Caco-2 (cell line): ENCODE measurements around the gene RACGAP1. TPM values are rescaled to one million over a fixed set of nuclear protein-coding genes. Genes with fewer than 3 reads are reported as not detected.

Experiments used
- BruUV-seq: library from RNA; stranded (reverse); fragments of 400-500 nt; replicated peaks from 2 replicates; lab custom pipeline; 2021; lab: Mats Ljungman, UMichigan
- CTCF ChIA-PET: fragments of 300-600 bp; sonication (Branson Sonifier 250); formaldehyde crosslinking; loops from one replicate; lab custom pipeline; 2022; ENCODE audit warnings: antibody characterized with exemption; lab: Charles Lee
- POLR2A ChIA-PET: fragments of 300-600 bp; sonication (Branson Sonifier 250); formaldehyde crosslinking; loops from one replicate; lab custom pipeline; 2022; ENCODE audit warnings: antibody characterized with exemption; lab: Charles Lee
- DNase-seq, 2 experiments: peaks; one replicate each; pipeline versions ENCODE4 v3.0.0 to v3.0.0-alpha.2; 2020 to 2022
- H3K27me3 ChIP-seq: replicated peaks from 2 replicates; pipeline ENCODE4 v1.6.0; 2011; ENCODE audit warnings: low read length; ENCODE audit not compliant: control insufficient read depth, insufficient read depth
- H3K36me3 ChIP-seq: 2 replicates; pipeline ENCODE4 v1.5.1; 2011; ENCODE audit warnings: low read length; ENCODE audit not compliant: control insufficient read depth, insufficient read depth
- H3K4me1 ChIP-seq: fragments of 250-450 bp; sonication (Bioruptor Pico); 2 replicates; pipeline ENCODE4 v1.5.1; 2020; ENCODE audit warnings: mild to moderate bottlenecking
- H3K4me3 ChIP-seq: 2 replicates; pipeline ENCODE4 v1.5.1; 2011; ENCODE audit warnings: low read depth, mild to moderate bottlenecking, control low read depth, low read length
- H3K9me3 ChIP-seq: fragments of 250-450 bp; sonication (Bioruptor Pico); 2 replicates; pipeline ENCODE4 v1.5.1; 2020; ENCODE audit warnings: mild to moderate bottlenecking, moderate library complexity
- H3K27ac Mint-ChIP-seq: one replicate; pipeline ENCODE4 v1.8.0; 2022; ENCODE audit warnings: mixed read lengths; ENCODE audit not compliant: unreplicated experiment
- H3K27me3 Mint-ChIP-seq: one replicate; pipeline ENCODE4 v1.8.0; 2022; ENCODE audit warnings: mixed read lengths; ENCODE audit not compliant: insufficient read depth, unreplicated experiment
- H3K36me3 Mint-ChIP-seq: one replicate; pipeline ENCODE4 v1.8.0; 2022; ENCODE audit warnings: mild to moderate bottlenecking, mixed read lengths; ENCODE audit not compliant: insufficient read depth, unreplicated experiment
- H3K4me1 Mint-ChIP-seq: one replicate; pipeline ENCODE4 v1.8.0; 2022; ENCODE audit warnings: low read depth, mixed read lengths; ENCODE audit not compliant: unreplicated experiment
- H3K4me3 Mint-ChIP-seq: one replicate; pipeline ENCODE4 v1.8.0; 2022; ENCODE audit warnings: mild to moderate bottlenecking, moderate library complexity, mixed read lengths; ENCODE audit not compliant: unreplicated experiment
- H3K9me3 Mint-ChIP-seq: one replicate; pipeline ENCODE4 v1.8.0; 2022; ENCODE audit warnings: mixed read lengths; ENCODE audit not compliant: unreplicated experiment
- intact Hi-C: fragments of 100-400 bp; cut with micrococcal nuclease; formaldehyde crosslinking; loops from one replicate; pipeline ENCODE4 v1.10.0; 2022; ENCODE audit not compliant: unreplicated experiment
- total RNA-seq: library from RNA; stranded (reverse); gene quantifications from 2 replicates; pipeline ENCODE4 v1.2.3, GENCODE V29; 2022
- TF ChIP-seq, protein P1 (sequence below), 2 experiments: fragments of 200-600 bp in 1 of 2; IDR thresholded peaks; 1 replicate in 1 of 2; 2 replicates in 1 of 2; pipeline versions ENCODE4 v1.5.1 to v1.8.0; 2011 to 2022; ENCODE audit warnings: antibody characterized with exemption in 1 of 2, control low read depth in 1 of 2, inconsistent platforms in 1 of 2, low read depth in 1 of 2, low read length in 1 of 2, mild to moderate bottlenecking in 1 of 2, moderate library complexity in 1 of 2; ENCODE audit not compliant: insufficient read depth in 1 of 2, severe bottlenecking in 1 of 2, unreplicated experiment in 1 of 2

The RACGAP1 gene
- total RNA-seq, 1 experiment from 2014 or later, result 131 TPM

DNA sequence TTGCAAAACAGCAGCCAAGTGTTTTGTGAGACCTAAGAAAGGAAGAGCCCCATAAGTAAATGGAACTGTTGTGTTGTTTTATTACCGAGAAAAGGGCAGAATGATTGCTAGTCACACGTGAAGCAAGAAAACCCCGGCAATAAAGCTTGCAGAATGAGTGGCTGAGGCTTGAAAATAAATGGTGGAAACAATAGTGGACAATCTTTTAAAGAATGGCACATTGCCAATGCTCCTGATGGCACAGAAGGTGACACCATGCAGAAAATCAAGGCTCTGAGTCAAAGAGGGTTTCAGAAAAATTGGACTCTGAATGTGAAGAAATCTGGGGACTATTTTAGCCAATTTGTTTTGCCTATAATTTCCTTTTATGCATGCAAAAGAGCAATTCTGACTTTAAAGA lies 78.8 kb downstream of the RACGAP1 start:
- no TSS peak for BruUV-seq
- Histone ChIP-seq H3K36me3 (no peaks in the 10 kb centered on the region), H3K4me3 (no peak overlapping the region), H3K4me1 (peaks cover 5% of the 10 kb centered on the region; the same call in 1 of the 2 replicates), H3K9me3 (no peaks in the 10 kb centered on the region), H3K27me3 (no peaks in the 10 kb centered on the region)
- TF ChIP-seq, protein P1, sequence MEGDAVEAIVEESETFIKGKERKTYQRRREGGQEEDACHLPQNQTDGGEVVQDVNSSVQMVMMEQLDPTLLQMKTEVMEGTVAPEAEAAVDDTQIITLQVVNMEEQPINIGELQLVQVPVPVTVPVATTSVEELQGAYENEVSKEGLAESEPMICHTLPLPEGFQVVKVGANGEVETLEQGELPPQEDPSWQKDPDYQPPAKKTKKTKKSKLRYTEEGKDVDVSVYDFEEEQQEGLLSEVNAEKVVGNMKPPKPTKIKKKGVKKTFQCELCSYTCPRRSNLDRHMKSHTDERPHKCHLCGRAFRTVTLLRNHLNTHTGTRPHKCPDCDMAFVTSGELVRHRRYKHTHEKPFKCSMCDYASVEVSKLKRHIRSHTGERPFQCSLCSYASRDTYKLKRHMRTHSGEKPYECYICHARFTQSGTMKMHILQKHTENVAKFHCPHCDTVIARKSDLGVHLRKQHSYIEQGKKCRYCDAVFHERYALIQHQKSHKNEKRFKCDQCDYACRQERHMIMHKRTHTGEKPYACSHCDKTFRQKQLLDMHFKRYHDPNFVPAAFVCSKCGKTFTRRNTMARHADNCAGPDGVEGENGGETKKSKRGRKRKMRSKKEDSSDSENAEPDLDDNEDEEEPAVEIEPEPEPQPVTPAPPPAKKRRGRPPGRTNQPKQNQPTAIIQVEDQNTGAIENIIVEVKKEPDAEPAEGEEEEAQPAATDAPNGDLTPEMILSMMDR (IDR thresholded peaks at IDR 0.05; ENCODE audit: insufficient read depth in 1 of 2, low read depth in 1 of 2, low read length in 1 of 2, severe bottlenecking in 1 of 2, unreplicated experiment in 1 of 2), result no peak
- H3K4me1 Mint-ChIP-seq, result peaks cover 12% of the 10 kb centered on the region
- intact Hi-C loops, result no loop called here
- no peaks in the 10 kb centered on the region for H3K27me3 Mint-ChIP-seq
- CTCF ChIA-PET, result interaction anchor here (0.9 to 1.6 kb wide), 5 partner anchors 21 to 220 kb away, joined by 3 to 9 read pairs (median 5); no protein-coding TSS in a partner anchor
- H3K27ac Mint-ChIP-seq, result no peak overlapping the region
- POLR2A ChIA-PET, result interaction anchor here (0.5 kb wide), 1 partner anchor 79 kb away, joined by 3 read pairs; no protein-coding TSS in a partner anchor
- no peak for DNase-seq
- no peak overlapping the region for H3K4me3 Mint-ChIP-seq
- peaks cover 5% of the 10 kb centered on the region for H3K36me3 Mint-ChIP-seq
- no peaks in the 10 kb centered on the region for H3K9me3 Mint-ChIP-seq

DNA sequence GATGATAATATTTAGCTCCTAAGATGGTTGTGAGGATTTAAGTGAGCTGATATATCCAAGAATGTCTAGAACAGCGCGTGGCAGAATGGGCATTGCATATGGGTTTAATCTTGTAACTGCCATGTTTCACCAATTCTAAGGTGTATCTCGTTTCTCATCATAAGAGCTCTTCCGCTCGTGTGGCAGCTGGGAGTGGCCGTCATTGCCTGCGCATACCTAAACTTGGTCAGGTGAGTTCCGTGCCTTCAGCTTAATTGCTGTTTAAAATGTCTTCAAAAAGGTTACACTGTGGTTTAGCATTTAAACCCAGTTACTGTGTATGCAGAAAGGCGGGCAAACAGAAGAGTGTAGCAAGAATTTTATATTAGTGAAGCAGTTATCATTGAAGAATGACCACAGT lies 79.2 kb downstream of the RACGAP1 start:
- no peaks in the 10 kb centered on the region for H3K27me3 Mint-ChIP-seq
- no peak overlapping the region for H3K4me3 Mint-ChIP-seq
- Histone ChIP-seq H3K27me3 (no peaks in the 10 kb centered on the region), H3K4me1 (peaks cover 5% of the 10 kb centered on the region; the same call in 1 of the 2 replicates), H3K4me3 (no peak overlapping the region), H3K9me3 (no peaks in the 10 kb centered on the region), H3K36me3 (no peaks in the 10 kb centered on the region)
- POLR2A ChIA-PET, result interaction anchor here (0.5 to 0.6 kb wide), 2 partner anchors 78 to 281 kb away, joined by 3 read pairs; no protein-coding TSS in a partner anchor
- no peak overlapping the region for H3K27ac Mint-ChIP-seq
- peaks cover 5% of the 10 kb centered on the region for H3K36me3 Mint-ChIP-seq
- peaks cover 12% of the 10 kb centered on the region for H3K4me1 Mint-ChIP-seq
- CTCF ChIA-PET, result interaction anchor here (0.6 to 1.6 kb wide), 6 partner anchors 21 to 219 kb away, joined by 3 to 9 read pairs (median 5); no protein-coding TSS in a partner anchor
- BruUV-seq, result no TSS peak
- intact Hi-C loops, result no loop called here
- no peak for DNase-seq
- no peaks in the 10 kb centered on the region for H3K9me3 Mint-ChIP-seq
- TF ChIP-seq, protein P1 (IDR thresholded peaks at IDR 0.05; ENCODE audit: insufficient read depth in 1 of 2, low read depth in 1 of 2, low read length in 1 of 2, severe bottlenecking in 1 of 2, unreplicated experiment in 1 of 2), result no peak

DNA sequence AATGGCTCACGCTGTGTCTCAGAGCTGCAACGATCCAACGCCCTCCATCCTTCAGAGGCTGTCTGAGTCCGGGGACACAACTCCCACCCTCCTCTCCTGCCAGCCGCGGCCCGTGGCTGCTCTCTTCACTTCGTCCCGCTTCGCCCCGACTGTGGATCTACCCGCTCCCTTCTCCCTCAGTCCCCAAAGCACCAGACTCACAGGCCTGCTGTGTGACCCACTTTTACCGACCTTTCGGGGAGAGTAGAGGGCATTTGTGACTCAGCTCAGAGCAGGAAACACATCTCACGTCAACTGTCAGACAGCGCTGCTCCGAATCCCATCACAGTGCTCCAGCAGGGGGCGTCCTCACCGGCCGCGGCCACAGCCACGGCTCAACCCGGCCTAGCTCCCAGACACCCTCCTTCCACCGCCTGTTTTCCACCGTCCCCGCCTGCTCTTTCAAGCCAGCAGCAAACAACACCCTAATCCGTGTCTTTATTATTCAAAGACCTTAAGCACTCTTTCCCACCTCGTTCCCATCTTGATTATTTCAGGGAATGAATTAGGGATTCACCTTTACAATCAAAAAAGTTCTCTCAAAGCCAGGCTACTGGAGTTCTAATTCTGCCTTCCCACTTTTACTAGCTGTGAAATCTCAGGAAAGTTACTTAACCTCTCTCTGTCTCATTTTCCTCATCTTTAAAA lies 79.8 kb downstream of the RACGAP1 start:
- no TSS peak for BruUV-seq
- Histone ChIP-seq H3K36me3 (no peaks in the 10 kb centered on the region), H3K4me3 (no peak overlapping the region), H3K4me1 (peaks cover 5% of the 10 kb centered on the region; the same call in 1 of the 2 replicates), H3K27me3 (no peaks in the 10 kb centered on the region), H3K9me3 (no peaks in the 10 kb centered on the region)
- H3K4me3 Mint-ChIP-seq, result no peak overlapping the region
- intact Hi-C loops, result no loop called here
- peak in 1 of 2 experiments; percentile 68 for DNase-seq
- peaks cover 12% of the 10 kb centered on the region for H3K4me1 Mint-ChIP-seq
- H3K9me3 Mint-ChIP-seq, result no peaks in the 10 kb centered on the region
- H3K36me3 Mint-ChIP-seq, result peaks cover 8% of the 10 kb centered on the region
- TF ChIP-seq, protein P1 (IDR thresholded peaks at IDR 0.05; ENCODE audit: insufficient read depth in 1 of 2, low read depth in 1 of 2, low read length in 1 of 2, severe bottlenecking in 1 of 2, unreplicated experiment in 1 of 2), result peak; percentile 64 to 76
- H3K27me3 Mint-ChIP-seq, result no peaks in the 10 kb centered on the region
- POLR2A ChIA-PET, result interaction anchor here (0.6 kb wide), 1 partner anchor 281 kb away, joined by 3 read pairs; no protein-coding TSS in a partner anchor
- CTCF ChIA-PET, result interaction anchor here (0.6 to 1.6 kb wide), 5 partner anchors 22 to 169 kb away, joined by 3 to 9 read pairs (median 5); no protein-coding TSS in a partner anchor
- H3K27ac Mint-ChIP-seq, result no peak overlapping the region
